ENCODE results near the gene PLCB2.

PLCB2 gene

DNA sequence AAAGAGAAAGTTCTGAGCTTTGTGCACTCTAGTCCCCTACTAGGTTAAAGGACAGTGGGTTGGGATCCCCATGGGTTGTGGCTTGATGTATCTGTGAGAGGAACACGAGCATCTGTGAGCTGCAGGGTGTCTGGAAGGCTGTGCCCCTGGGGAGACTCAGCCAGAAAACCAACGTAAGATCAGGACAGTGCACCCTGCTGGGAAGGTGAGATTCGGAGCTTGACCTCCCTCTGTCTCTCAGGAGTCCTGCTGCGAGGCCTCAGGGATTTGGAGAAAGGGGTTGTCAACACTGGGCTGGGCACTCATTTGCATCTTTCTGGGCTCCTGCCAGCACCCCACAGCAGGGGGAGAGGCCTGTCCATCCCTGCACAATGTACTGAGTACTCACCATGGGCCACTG lies 40.1 kb downstream of the PLCB2 start:
- Histone ChIP-seq H3K36me3 (no peaks in the 10 kb centered on the region), H3K27me3 (no peaks in the 10 kb centered on the region), H3K27ac (no peak overlapping the region), H3K9me3 (no peaks in the 10 kb centered on the region), H3K4me3 (ENCODE audit: low read depth in 1 of 2, low read length in 1 of 2) (no peak overlapping the region), H3K4me1 (ENCODE audit: control insufficient read depth in 1 of 2, insufficient read depth in 1 of 2, low read depth in 1 of 2, low read length in 1 of 2) (no peaks in the 10 kb centered on the region)
- TF ChIP-seq, protein P1, sequence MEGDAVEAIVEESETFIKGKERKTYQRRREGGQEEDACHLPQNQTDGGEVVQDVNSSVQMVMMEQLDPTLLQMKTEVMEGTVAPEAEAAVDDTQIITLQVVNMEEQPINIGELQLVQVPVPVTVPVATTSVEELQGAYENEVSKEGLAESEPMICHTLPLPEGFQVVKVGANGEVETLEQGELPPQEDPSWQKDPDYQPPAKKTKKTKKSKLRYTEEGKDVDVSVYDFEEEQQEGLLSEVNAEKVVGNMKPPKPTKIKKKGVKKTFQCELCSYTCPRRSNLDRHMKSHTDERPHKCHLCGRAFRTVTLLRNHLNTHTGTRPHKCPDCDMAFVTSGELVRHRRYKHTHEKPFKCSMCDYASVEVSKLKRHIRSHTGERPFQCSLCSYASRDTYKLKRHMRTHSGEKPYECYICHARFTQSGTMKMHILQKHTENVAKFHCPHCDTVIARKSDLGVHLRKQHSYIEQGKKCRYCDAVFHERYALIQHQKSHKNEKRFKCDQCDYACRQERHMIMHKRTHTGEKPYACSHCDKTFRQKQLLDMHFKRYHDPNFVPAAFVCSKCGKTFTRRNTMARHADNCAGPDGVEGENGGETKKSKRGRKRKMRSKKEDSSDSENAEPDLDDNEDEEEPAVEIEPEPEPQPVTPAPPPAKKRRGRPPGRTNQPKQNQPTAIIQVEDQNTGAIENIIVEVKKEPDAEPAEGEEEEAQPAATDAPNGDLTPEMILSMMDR (IDR thresholded peaks at IDR 0.05): no peak

DNA sequence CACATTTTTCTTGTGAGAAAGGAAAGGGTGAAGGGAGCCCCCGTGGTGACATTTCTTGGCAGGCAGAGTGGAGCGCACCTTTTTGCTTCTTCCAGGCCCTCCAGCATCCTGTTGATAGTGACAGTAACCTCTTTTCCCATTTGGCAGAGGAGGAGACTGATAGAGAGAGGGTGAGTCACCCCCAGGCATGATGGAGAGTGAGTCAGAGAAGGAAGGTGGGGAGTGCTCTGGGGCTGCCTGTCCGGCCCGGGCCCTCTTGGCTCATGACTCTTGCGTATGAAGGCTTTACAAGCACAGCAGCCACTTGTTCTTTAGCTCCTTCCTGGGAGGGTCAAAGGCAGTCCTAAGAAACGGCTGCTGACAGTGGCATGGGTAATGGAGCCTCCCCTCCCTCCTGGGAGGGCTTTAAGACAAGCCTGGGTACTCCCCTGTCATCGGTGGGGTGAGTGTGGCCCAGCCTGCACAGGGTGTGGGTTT lies 40.9 kb downstream of the PLCB2 start:
- no peaks in the 10 kb centered on the region for H3K36me3 ChIP-seq
- H3K27ac ChIP-seq: no peak overlapping the region
- no peaks in the 10 kb centered on the region for H3K4me1 ChIP-seq (ENCODE audit: control insufficient read depth in 1 of 2, insufficient read depth in 1 of 2, low read depth in 1 of 2, low read length in 1 of 2)
- no peak overlapping the region for H3K4me3 ChIP-seq (ENCODE audit: low read depth in 1 of 2, low read length in 1 of 2)
- H3K9me3 ChIP-seq: no peaks in the 10 kb centered on the region
- no peaks in the 10 kb centered on the region for H3K27me3 ChIP-seq
- TF ChIP-seq, protein P1 (IDR thresholded peaks at IDR 0.05): no peak

DNA sequence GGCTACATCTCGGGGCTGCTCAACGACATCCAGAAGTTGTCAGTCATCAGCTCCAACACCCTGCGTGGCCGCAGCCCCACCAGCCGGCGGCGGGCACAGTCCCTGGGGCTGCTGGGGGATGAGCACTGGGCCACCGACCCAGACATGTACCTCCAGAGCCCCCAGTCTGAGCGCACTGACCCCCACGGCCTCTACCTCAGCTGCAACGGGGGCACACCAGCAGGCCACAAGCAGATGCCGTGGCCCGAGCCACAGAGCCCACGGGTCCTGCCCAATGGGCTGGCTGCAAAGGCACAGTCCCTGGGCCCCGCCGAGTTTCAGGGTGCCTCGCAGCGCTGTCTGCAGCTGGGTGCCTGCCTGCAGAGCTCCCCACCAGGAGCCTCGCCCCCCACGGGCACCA lies 41.9 kb downstream of the PLCB2 start:
- H3K4me3 ChIP-seq (ENCODE audit: low read depth in 1 of 2, low read length in 1 of 2): no peak overlapping the region
- TF ChIP-seq, protein P1 (IDR thresholded peaks at IDR 0.05): no peak
- no peak overlapping the region for H3K27ac ChIP-seq

DNA sequence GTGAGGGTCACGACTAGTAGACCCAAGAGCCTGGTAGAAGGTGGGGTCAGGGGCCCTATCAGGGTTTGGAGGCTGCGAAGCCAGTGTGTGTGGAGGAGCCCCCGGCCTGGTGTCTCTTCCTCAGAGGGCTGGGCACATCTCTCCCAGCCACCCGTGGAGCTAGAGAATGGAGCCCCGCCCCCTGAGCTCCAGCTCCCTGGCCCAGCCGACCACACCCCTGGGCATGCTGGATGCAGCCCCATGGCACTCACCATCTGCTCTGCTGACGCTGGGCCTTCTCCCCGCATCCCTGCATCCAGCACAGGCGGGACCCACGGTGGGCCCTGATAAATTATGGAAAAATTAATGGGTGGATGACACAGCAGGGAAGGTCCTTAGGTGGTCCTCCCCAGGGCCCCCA lies 42.4 kb downstream of the PLCB2 start:
- TF ChIP-seq, protein P1 (IDR thresholded peaks at IDR 0.05): no peak
- Histone ChIP-seq H3K36me3 (no peaks in the 10 kb centered on the region), H3K4me3 (ENCODE audit: low read depth in 1 of 2, low read length in 1 of 2) (no peak overlapping the region), H3K9me3 (no peaks in the 10 kb centered on the region), H3K4me1 (ENCODE audit: control insufficient read depth in 1 of 2, insufficient read depth in 1 of 2, low read depth in 1 of 2, low read length in 1 of 2) (no peaks in the 10 kb centered on the region), H3K27ac (no peak overlapping the region), H3K27me3 (no peaks in the 10 kb centered on the region)

More for the DNA sequence above, 41.9 kb downstream of the PLCB2 start:
- Histone ChIP-seq H3K27me3 (no peaks in the 10 kb centered on the region), H3K4me1 (ENCODE audit: control insufficient read depth in 1 of 2, insufficient read depth in 1 of 2, low read depth in 1 of 2, low read length in 1 of 2) (no peaks in the 10 kb centered on the region), H3K36me3 (no peaks in the 10 kb centered on the region), H3K9me3 (no peaks in the 10 kb centered on the region)

DNA sequence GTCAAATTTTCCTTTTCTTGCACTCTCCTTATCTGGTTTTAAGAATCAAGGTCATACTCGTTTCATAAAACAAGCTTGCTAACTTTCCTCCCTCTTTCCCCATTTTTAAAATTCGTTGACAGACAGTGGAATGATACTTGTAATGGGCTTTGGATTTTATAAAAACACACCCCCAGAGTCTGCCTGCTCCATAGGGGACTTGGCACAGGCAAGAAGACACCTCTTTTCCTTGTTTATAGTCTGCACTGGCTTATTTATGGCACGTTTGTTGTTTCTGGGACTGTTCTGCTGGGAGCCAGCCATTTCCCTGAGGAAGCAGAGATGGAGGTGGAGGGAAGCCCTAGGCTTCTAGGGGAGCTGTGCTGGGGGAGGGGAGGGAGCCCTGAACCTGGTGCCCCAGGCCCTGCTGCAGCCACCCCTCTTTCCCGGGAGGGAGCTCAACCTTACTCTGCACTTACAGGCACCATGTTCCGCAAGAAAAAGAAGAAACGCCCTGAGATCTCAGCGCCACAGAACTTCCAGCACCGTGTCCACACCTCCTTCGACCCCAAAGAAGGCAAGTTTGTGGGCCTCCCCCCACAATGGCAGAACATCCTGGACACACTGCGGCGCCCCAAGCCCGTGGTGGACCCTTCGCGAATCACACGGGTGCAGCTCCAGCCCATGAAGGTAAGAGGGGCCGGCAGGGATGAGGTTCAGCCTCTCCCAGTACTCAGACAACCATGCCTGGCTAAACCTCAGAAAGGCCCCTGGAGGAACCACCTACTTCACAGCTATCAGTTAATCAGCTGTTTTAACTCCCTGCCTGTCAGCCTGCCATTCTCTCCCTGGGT lies 43.2 kb downstream of the PLCB2 start:
- no peaks in the 10 kb centered on the region for H3K9me3 ChIP-seq
- no peak overlapping the region for H3K27ac ChIP-seq
- no peaks in the 10 kb centered on the region for H3K4me1 ChIP-seq (ENCODE audit: control insufficient read depth in 1 of 2, insufficient read depth in 1 of 2, low read depth in 1 of 2, low read length in 1 of 2)
- TF ChIP-seq, protein P1 (IDR thresholded peaks at IDR 0.05): no peak
- no peaks in the 10 kb centered on the region for H3K27me3 ChIP-seq
- no peak overlapping the region for H3K4me3 ChIP-seq (ENCODE audit: low read depth in 1 of 2, low read length in 1 of 2)
- no peaks in the 10 kb centered on the region for H3K36me3 ChIP-seq
